ENCODE results near the gene CLCC1.
"Not testable (repeated sequence)": the region's sequence is repeated elsewhere in the genome, so short reads cannot be mapped to it uniquely, and the experiment has no call there.

CLCC1 gene, protein sequence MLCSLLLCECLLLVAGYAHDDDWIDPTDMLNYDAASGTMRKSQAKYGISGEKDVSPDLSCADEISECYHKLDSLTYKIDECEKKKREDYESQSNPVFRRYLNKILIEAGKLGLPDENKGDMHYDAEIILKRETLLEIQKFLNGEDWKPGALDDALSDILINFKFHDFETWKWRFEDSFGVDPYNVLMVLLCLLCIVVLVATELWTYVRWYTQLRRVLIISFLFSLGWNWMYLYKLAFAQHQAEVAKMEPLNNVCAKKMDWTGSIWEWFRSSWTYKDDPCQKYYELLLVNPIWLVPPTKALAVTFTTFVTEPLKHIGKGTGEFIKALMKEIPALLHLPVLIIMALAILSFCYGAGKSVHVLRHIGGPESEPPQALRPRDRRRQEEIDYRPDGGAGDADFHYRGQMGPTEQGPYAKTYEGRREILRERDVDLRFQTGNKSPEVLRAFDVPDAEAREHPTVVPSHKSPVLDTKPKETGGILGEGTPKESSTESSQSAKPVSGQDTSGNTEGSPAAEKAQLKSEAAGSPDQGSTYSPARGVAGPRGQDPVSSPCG

DNA sequence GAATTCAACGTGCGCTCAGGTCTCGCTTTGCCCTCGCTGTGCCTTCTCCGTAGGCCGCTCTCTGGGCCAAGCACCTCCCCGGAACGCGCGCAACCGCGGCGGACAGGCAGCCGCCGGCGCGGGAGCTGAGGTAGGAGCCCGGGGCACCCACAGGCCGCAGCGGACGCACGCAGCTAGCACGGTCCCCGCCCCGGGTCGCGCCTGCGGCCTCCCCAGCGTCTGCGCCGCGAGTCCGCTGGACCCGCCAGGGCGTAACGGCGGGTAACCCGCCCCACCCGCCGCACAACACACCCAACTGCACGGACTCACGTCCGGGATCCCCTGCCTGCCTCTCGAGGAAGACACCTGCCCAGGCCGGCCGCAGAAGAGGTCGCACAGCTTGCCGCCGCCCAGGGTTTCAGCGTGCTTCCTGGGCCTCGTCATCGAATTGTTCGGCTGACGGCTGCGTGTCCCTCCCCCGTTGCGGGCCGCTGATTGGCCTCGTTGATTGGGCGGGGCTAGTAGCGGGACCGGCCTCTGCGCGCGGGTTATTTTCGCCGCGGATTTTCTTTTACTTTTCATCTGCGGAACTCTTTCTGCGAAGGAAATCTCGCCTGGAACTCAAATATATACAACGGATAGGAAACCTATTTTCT, at the start of gene CLCC1:
Gene CLCC1, minus strand, starts transcription at position 433 of the 635 bp plus-strand sequence. CDS start 13,047 bp downstream, outside the sequence.
- Mint-ChIP-seq H3K9me3 (no peaks in the 10 kb centered on the region), H3K27ac (peak within 1 kb of the TSS; percentile 98), H3K36me3 (peaks cover 4 to 17% of the 10 kb centered on the region in 2 donors), H3K27me3 (no peaks in the 10 kb centered on the region), H3K4me3 (peak within 1 kb of the TSS; percentile 92 to 95), H3K4me1 (peaks cover 11 to 24% of the 10 kb centered on the region in 2 donors)
- DNase-seq = peak; percentile 90
- peak; percentile 96 for ATAC-seq (replicated peaks)

DNA sequence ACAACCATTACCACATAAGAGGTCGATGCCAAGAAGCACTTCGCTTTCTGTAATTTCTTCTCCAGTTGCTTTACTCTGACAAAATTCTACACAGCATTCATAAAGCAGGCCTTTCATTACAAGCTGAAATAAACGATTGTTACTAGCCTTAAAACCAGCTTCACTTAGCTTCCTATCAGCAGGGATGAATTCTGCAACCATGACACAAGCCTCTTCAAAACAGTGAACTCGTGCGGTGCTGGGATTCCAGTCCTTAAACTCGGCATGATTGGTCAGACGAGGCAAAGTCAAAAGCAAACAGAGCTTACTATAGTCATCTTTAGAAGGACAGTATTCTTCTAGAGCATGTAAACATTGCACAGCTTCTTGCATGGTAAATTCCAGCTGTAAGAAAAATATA, 48.1 kb upstream of the CLCC1 start:
- Mint-ChIP-seq H3K27me3 (no peaks in the 10 kb centered on the region), H3K9me3 (peaks cover 2 to 3% of the 10 kb centered on the region in 2 donors), H3K4me1 (no peaks in the 10 kb centered on the region), H3K27ac (no peak overlapping the region), H3K36me3 (peaks cover 17% of the 10 kb centered on the region in 2 donors), H3K4me3 (no peak overlapping the region)
- ATAC-seq (replicated peaks) (no peak), DNase-seq (no peak)

DNA sequence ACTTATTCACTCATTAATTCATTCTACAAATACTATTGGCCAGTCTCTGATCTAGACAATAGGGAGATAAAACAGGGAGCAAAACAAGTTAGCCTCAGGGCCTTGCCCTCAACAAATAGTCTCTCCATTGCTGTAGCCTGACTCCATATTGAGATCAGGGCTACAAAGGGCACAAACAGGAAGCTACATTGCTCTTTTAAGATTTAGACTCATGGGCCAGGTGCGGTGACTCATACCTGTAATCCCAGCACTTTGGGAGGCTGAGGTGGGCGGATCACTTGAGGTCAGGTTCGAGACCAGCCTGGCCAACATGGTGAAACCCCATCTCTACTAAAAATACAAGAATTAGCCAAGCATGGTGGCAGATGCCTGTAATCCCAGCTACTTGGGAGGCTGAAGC, 33.3 kb upstream of the CLCC1 start:
- DNase-seq (peak; percentile 14), ATAC-seq (replicated peaks) (peak; percentile 72 to 78)
- not testable (repeated sequence) for H3K4me1 Mint-ChIP-seq, H3K9me3 Mint-ChIP-seq, H3K4me3 Mint-ChIP-seq, H3K27me3 Mint-ChIP-seq, H3K27ac Mint-ChIP-seq
- H3K36me3 Mint-ChIP-seq = peaks cover 46 to 56% of the 10 kb centered on the region in 2 donors

- Mint-ChIP-seq H3K4me1 (no peaks in the 10 kb centered on the region), H3K9me3 (no peaks in the 10 kb centered on the region), H3K36me3 (peaks cover 17 to 38% of the 10 kb centered on the region in 2 donors), H3K27ac (no peak overlapping the region), H3K27me3 (no peaks in the 10 kb centered on the region), H3K4me3 (no peak overlapping the region)
- DNase-seq (no peak), ATAC-seq (replicated peaks) (no peak)
Observed at GRCh38 chr1:108983114-108983513, 19.8 kb upstream of the CLCC1 start.

- Mint-ChIP-seq H3K36me3 (peaks cover 30 to 47% of the 10 kb centered on the region in 2 donors), H3K4me1 (no peaks in the 10 kb centered on the region), H3K27me3 (no peaks in the 10 kb centered on the region), H3K4me3 (no peak overlapping the region), H3K9me3 (no peaks in the 10 kb centered on the region), H3K27ac (no peak overlapping the region)
- ATAC-seq (replicated peaks) = no peak
- DNase-seq = no peak
Observed at GRCh38 chr1:108976658-108977057, 13.4 kb upstream of the CLCC1 start.

GRCh38 chr1:108972951-108973350, 9.7 kb upstream of the CLCC1 start:
- no peaks in the 10 kb centered on the region for H3K4me1 Mint-ChIP-seq
- DNase-seq (no peak), ATAC-seq (replicated peaks) (no peak)
- H3K4me3 Mint-ChIP-seq = no peak overlapping the region
- peaks cover 17 to 41% of the 10 kb centered on the region in 2 donors for H3K36me3 Mint-ChIP-seq
- no peaks in the 10 kb centered on the region for H3K9me3 Mint-ChIP-seq
- no peaks in the 10 kb centered on the region for H3K27me3 Mint-ChIP-seq
- H3K27ac Mint-ChIP-seq = no peak overlapping the region

DNA sequence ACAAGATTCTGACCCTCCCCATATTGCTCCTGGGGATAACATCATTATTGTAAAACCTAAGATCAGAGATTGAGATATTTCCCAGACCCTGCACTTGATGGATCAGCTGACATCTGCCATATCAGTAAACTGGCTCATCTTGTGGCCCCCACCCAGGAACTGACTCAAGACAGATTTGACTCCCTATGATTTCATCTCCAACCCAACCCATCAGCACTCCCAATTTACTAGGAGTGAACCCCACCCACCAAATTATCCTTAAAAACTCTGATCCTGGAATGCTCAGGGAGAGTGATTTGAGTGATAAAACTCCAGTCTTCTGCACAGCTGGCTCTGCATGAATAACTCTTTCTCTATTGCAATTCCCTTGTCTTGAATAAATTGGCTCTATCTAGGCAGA, 6.1 kb upstream of the CLCC1 start:
- DNase-seq = no peak
- Mint-ChIP-seq H3K4me1 (no peaks in the 10 kb centered on the region), H3K4me3 (no peak overlapping the region), H3K27ac (no peak overlapping the region), H3K36me3 (peaks cover 11 to 33% of the 10 kb centered on the region in 2 donors), H3K27me3 (no peaks in the 10 kb centered on the region), H3K9me3 (no peaks in the 10 kb centered on the region)
- ATAC-seq (replicated peaks) = no peak

GRCh38 chr1:108962681-108963051, 618 bp downstream of the CLCC1 start:
- Mint-ChIP-seq H3K27ac (peak overlapping the region; percentile 98), H3K4me3 (peak overlapping the region; percentile 92 to 95), H3K4me1 (peaks cover 12 to 24% of the 10 kb centered on the region in 2 donors), H3K27me3 (no peaks in the 10 kb centered on the region), H3K9me3 (no peaks in the 10 kb centered on the region), H3K36me3 (peaks cover 4 to 19% of the 10 kb centered on the region in 2 donors)
- DNase-seq = no peak
- peak; percentile 22 to 28 for ATAC-seq (replicated peaks)

DNA sequence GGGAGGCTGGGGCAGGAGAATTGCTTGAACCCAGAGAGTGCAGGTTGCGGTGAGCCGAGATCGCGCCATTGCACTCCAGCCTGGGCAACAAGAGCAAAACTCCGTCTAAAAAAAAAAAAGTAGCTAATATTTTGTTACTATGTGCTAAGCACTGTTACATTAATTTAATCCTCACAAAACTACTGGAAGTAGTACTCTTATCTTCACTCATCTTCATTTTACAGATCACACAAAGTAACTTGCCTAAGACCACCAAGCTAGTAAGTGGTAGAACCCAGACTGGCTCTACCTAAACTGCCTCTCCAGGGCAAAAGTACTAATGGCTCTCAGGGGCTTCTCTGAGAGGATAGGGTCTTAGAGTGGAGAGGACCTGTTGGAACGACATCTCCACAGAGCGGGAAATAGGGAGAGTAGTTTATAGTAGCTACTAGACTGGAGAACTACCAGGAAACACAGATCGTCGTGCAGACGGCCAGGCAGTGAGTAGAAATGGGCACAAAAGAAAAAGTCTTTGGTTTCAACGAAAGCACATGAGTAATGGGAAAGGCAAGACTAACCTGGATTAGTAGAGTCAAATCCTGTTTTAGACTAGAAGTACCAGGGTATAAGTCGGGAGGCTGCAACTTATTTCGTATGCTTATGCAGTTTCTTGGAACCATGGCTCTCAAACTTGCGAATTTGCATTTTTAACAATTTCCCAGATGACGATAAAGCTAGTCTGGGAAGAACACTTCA, 1.4 kb downstream of the CLCC1 start:
- DNase-seq (no peak), ATAC-seq (replicated peaks) (no peak)
- Mint-ChIP-seq H3K9me3 (no peaks in the 10 kb centered on the region), H3K27me3 (no peaks in the 10 kb centered on the region), H3K36me3 (peaks cover 4 to 19% of the 10 kb centered on the region in 2 donors), H3K27ac (peak overlapping the region; percentile 32), H3K4me1 (peaks cover 15 to 24% of the 10 kb centered on the region in 2 donors), H3K4me3 (peak overlapping the region; percentile 92 to 95)

DNA sequence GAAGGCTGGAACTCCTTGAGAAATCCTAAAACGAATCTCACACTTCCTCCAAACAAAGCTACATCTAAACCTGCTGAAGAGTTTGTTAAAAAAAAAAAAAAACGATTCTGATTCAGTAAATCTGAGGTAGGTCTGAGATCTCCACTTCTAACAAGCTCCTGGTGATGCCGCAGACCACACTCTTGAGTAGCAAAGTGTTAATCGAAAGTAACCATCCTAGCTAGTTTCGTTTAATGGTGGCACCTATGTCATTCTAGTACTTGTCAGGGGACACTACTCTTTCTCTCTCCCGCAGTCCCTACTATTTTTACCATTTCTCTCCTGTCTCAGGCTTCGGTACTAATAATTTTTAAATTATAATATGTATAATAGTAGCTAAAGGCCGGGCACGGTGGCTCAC, 2.1 kb downstream of the CLCC1 start:
- DNase-seq (no peak), ATAC-seq (replicated peaks) (no peak)
- no peak overlapping the region for H3K27ac Mint-ChIP-seq
- H3K4me3 Mint-ChIP-seq = no peak overlapping the region
- H3K36me3 Mint-ChIP-seq = peaks cover 7 to 24% of the 10 kb centered on the region in 2 donors
- peaks cover 17 to 31% of the 10 kb centered on the region in 2 donors for H3K4me1 Mint-ChIP-seq
- no peaks in the 10 kb centered on the region for H3K9me3 Mint-ChIP-seq
- H3K27me3 Mint-ChIP-seq = no peaks in the 10 kb centered on the region

DNA sequence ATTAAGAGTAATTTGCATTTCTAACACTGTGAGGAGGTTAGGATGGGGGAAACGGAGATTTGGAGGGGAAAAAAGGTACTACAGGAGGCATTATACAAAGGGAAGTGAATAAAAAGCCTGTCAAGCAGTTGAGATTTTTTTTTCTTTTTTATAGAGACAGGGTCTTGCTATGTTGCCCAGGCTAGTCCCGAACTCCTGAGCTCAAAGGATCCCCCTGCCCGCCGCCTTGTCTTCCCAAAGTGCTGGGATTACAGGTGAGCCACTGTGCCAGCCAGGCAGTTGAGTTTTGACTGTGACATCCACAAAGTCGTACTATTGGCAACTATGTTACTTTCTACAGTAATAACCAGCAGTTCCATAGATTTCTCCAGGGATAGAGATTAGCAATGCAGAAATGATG, 2.6 kb downstream of the CLCC1 start:
- Mint-ChIP-seq H3K27me3 (no peaks in the 10 kb centered on the region), H3K9me3 (no peaks in the 10 kb centered on the region), H3K4me1 (peaks cover 21 to 35% of the 10 kb centered on the region in 2 donors), H3K27ac (no peak overlapping the region), H3K36me3 (peaks cover 12 to 29% of the 10 kb centered on the region in 2 donors), H3K4me3 (no peak overlapping the region)
- no peak for ATAC-seq (replicated peaks)
- DNase-seq = no peak

GRCh38 chr1:108957888-108958287, 5.4 kb downstream of the CLCC1 start:
- ATAC-seq (replicated peaks) = no peak
- Mint-ChIP-seq H3K4me1 (peaks cover 24 to 43% of the 10 kb centered on the region in 2 donors), H3K27me3 (no peaks in the 10 kb centered on the region), H3K27ac (no peak overlapping the region), H3K4me3 (no peak overlapping the region), H3K9me3 (no peaks in the 10 kb centered on the region), H3K36me3 (peaks cover 32 to 51% of the 10 kb centered on the region in 2 donors)
- no peak for DNase-seq

DNA sequence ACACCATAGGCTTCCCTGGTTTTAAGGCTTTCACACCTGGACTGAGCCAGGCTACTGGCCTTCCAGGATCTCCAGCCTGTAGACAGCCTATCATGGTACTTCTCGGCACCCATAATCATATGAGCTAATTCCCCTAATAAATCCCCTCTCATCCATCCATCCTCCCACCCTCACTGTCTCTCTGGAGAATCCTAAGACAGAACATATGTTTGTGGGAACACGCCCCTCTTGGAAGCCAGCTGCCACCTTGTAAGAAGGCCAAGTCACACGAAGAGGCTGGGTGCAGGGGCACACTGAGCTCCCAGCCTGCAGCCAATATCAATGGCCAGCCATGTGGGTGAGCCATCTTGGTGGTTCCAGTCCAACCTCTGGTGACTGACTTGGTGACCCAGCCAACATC, 7.4 kb downstream of the CLCC1 start:
- Mint-ChIP-seq H3K36me3 (peaks cover 36 to 47% of the 10 kb centered on the region in 2 donors), H3K27me3 (no peaks in the 10 kb centered on the region), H3K4me1 (peaks cover 21 to 32% of the 10 kb centered on the region in 2 donors), H3K27ac (no peak overlapping the region), H3K9me3 (no peaks in the 10 kb centered on the region), H3K4me3 (no peak overlapping the region)
- ATAC-seq (replicated peaks) (no peak), DNase-seq (no peak)

DNA sequence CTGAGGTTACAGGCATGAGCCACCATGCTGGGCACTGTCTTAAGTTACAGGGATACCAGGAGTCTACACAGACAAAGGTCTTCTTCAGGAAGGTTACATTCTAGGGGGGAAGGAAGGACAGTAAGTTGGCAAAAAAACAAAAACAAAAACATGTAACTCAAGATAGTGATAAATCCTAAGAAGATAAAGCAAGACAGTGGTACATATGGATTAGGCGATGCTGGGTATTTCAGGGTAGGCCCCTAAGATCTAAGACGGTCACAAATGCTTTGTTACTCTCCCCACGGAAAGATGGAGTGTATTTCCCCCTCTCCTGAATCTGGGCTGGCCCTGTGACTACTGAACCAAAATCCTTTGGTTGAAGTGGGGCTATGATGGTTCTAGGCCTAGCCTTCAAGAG, 8.2 kb downstream of the CLCC1 start:
- Mint-ChIP-seq H3K36me3 (peaks cover 33 to 42% of the 10 kb centered on the region in 2 donors), H3K27me3 (no peaks in the 10 kb centered on the region), H3K9me3 (no peaks in the 10 kb centered on the region), H3K4me3 (no peak overlapping the region), H3K27ac (no peak overlapping the region), H3K4me1 (peaks cover 17 to 25% of the 10 kb centered on the region in 2 donors)
- DNase-seq (no peak), ATAC-seq (replicated peaks) (no peak)
